GM12878 (cell line): ENCODE results near the gene WDFY4. TPM values are rescaled to one million over a fixed set of nuclear protein-coding genes. Genes with fewer than 3 reads are reported as not detected.
A peak's percentile ranks its signal among the peaks of the same experiment; 100 is the strongest.

Experiments
- ATF7 ChIP-seq: fragments of 450-650 bp; IDR thresholded peaks from 2 replicates; pipeline ENCODE4 v1.6.1; 2016; ENCODE audit warnings: low read depth, mild to moderate bottlenecking
- BHLHE40 ChIP-seq, 2 experiments: fragments of 450-650 bp in 1 of 2; IDR thresholded peaks; 2 replicates each; pipeline ENCODE4 v1.6.1; 2011 to 2017; ENCODE audit warnings: low read depth in 2 of 2, borderline replicate concordance in 1 of 2, improper control_type of control experiment in 1 of 2, low read length in 1 of 2, mild to moderate bottlenecking in 1 of 2
- E2F4 ChIP-seq: IDR thresholded peaks from 2 replicates; pipeline ENCODE4 v1.6.1; 2012; ENCODE audit warnings: low read depth, low read length, improper control_type of control experiment
- ESRRA ChIP-seq: IDR thresholded peaks from 2 replicates; pipeline ENCODE4 v1.6.1; 2012; ENCODE audit warnings: mild to moderate bottlenecking, low read length, improper control_type of control experiment
- IKZF2 ChIP-seq, 2 experiments: fragments of 450-650 bp; IDR thresholded peaks; 2 replicates each; pipeline ENCODE4 v1.6.1; 2017; ENCODE audit warnings: mild to moderate bottlenecking in 2 of 2, moderate library complexity in 2 of 2
- MTA3 ChIP-seq: IDR thresholded peaks from 2 replicates; pipeline ENCODE4 v1.6.1; 2012; ENCODE audit warnings: low read length, inconsistent platforms, borderline replicate concordance
- NBN ChIP-seq: fragments of 450-650 bp; IDR thresholded peaks from 2 replicates; pipeline ENCODE4 v1.6.1; 2016
- PKNOX1 ChIP-seq: fragments of 450-650 bp; IDR thresholded peaks from 2 replicates; pipeline ENCODE4 v1.6.1; 2016; ENCODE audit warnings: mild to moderate bottlenecking
- RB1 ChIP-seq: fragments of 450-650 bp; formaldehyde crosslinking; IDR thresholded peaks from 2 replicates; pipeline ENCODE4 v1.6.1; 2017; ENCODE audit warnings: mild to moderate bottlenecking, borderline replicate concordance
- REST ChIP-seq: IDR thresholded peaks from 2 replicates; pipeline ENCODE4 v1.6.1; 2012; ENCODE audit warnings: mild to moderate bottlenecking, low read depth, low read length
- ZNF384 ChIP-seq: IDR thresholded peaks from 2 replicates; pipeline ENCODE4 v1.6.1; 2012; ENCODE audit warnings: low read depth, mild to moderate bottlenecking, low read length, improper control_type of control experiment, borderline replicate concordance
- polyA plus RNA-seq, 11 experiments: library from polyadenylated mRNA; depleted of rRNA in 4 of 11; unstranded in 6 of 11; stranded (reverse) in 5 of 11; fragments of >200 nt; fragmentation: Nextera tagmentation in 4 of 11; fragmentation: Illumina TruSeq in 1 of 11; extraction: Ambion mirVana in 4 of 11; extraction: Trizol in 1 of 11; gene quantifications; 1 replicate in 1 of 11; 2 replicates in 10 of 11; pipeline versions ENCODE4 v1.2.1 to v1.2.3, GENCODE V29; 2011 to 2016; ENCODE audit warnings: inconsistent platforms in 2 of 11, missing spikeins in 2 of 11, low read depth in 1 of 11
- total RNA-seq, 4 experiments: library from RNA; depleted of rRNA in 3 of 4; stranded (reverse); fragments of >200 nt in 3 of 4; fragmentation: Illumina TruSeq in 1 of 4; extraction: Trizol in 1 of 4; gene quantifications; 2 replicates each; pipeline versions ENCODE4 v1.2.1 to v1.2.3, GENCODE V29; 2013 to 2021
- TF ChIP-seq, protein P1 (sequence below), 3 experiments: IDR thresholded peaks in 2 of 3; conservative IDR thresholded peaks in 1 of 3; 2 replicates each; pipeline ENCODE4 v1.5.1; 2011; ENCODE audit warnings: low read depth in 3 of 3, low read length in 3 of 3, mild to moderate bottlenecking in 3 of 3, control low read depth in 2 of 3, moderate library complexity in 2 of 3, inconsistent platforms in 1 of 3, mixed read lengths in 1 of 3; ENCODE audit not compliant: control insufficient read depth in 2 of 3, insufficient read depth in 1 of 3; ENCODE audit errors: extremely low read depth in 1 of 3

Gene WDFY4
- total and polyA plus RNA-seq, 10 of the 15 experiments (the other 5 are each of a cell fraction or from before 2014, with no cell fraction given), result 13.5 to 132 (median 47.3) TPM

GRCh38 chr10:48744587-48744986 is 59.9 kb downstream of the WDFY4 start (continued):
- 0 out of 4 replicates have a peak, but pooled peaks of 1 of the 2 experiments have one; percentile 9 for TF ChIP-seq BHLHE40 (IDR thresholded peaks at IDR 0.05; ENCODE audit: borderline replicate concordance in 1 of 2, low read depth in 2 of 2, low read length in 1 of 2)
- no peak for TF ChIP-seq REST
- TF ChIP-seq, protein P1, sequence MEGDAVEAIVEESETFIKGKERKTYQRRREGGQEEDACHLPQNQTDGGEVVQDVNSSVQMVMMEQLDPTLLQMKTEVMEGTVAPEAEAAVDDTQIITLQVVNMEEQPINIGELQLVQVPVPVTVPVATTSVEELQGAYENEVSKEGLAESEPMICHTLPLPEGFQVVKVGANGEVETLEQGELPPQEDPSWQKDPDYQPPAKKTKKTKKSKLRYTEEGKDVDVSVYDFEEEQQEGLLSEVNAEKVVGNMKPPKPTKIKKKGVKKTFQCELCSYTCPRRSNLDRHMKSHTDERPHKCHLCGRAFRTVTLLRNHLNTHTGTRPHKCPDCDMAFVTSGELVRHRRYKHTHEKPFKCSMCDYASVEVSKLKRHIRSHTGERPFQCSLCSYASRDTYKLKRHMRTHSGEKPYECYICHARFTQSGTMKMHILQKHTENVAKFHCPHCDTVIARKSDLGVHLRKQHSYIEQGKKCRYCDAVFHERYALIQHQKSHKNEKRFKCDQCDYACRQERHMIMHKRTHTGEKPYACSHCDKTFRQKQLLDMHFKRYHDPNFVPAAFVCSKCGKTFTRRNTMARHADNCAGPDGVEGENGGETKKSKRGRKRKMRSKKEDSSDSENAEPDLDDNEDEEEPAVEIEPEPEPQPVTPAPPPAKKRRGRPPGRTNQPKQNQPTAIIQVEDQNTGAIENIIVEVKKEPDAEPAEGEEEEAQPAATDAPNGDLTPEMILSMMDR (IDR thresholded peaks at IDR 0.05 in 2 of 3, conservative IDR thresholded peaks at IDR 0.05 in 1 of 3; ENCODE audit: control insufficient read depth in 2 of 3, extremely low read depth in 1 of 3, insufficient read depth in 1 of 3, low read depth in 3 of 3, low read length in 3 of 3), result no peak
- TF ChIP-seq MTA3, result no peak
- no peak for TF ChIP-seq RB1
- peak; percentile 47; the same call in 1 of the 2 replicates for TF ChIP-seq ATF7
- no peak for TF ChIP-seq ESRRA
- TF ChIP-seq E2F4, result no peak
- 0 out of 2 replicates have a peak, but pooled peaks have one; percentile 23 for TF ChIP-seq NBN
- TF ChIP-seq ZNF384, result no peak
- TF ChIP-seq PKNOX1, result no peak
- TF ChIP-seq IKZF2 (IDR thresholded peaks at IDR 0.05), result peak; percentile 66 to 71; a peak in 3 of 4 replicates
